ENCODE data around the gene NINJ2. TPM values are rescaled to one million over a fixed set of nuclear protein-coding genes. Genes with fewer than 3 reads are reported as not detected.
A peak's percentile ranks its signal among the peaks of the same experiment; 100 is the strongest.

Gene NINJ2
- total and polyA plus RNA-seq, 10 donors, result 6.6 to 18.8 (median 10.2) TPM

DNA sequence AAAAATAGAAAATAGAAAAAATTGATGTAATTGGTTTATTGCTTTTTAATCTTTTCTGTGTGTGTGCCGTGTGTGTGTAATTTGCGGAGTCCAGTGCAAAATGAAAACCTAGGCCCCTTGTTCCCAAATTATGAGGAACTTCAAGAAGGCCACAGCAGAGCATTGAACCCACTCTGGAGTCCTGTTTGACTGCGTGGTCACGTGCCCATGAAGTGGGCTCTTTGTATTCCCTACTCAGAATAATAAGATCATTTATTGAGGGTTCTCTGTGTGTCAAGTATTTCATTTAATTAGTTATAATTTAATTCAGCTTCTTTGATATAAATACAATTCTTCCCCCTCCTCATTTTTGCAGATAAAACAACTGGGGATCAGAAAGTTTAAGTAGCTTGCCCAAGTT, 12.3 kb upstream of the NINJ2 start:
- no peak for TF ChIP-seq POLR2A (IDR thresholded peaks at IDR 0.05)
- no peak for TF ChIP-seq CTCF (IDR thresholded peaks at IDR 0.05 in 8 of 11, conservative IDR thresholded peaks at IDR 0.05 in 3 of 11)
- no peak for TF ChIP-seq POLR2AphosphoS5 (IDR thresholded peaks at IDR 0.05)
- WGBS, 5 donors, result 89 to 98% (median 94%) methylated on average over 4 of the region's 4 CpGs
- intact Hi-C loops (cut with DNase I; ENCODE audit: low total_unique reads), result no loop called here

GRCh38 chr12:674272-674781, 11.1 kb upstream of the NINJ2 start:
- WGBS, 5 donors, result 11 to 15% (median 14%) methylated on average over 4 of the region's 4 CpGs
- Histone ChIP-seq H3K4me3 (peak overlapping the region in 1 of 8 donors; percentile 46), H3K36me3 (no peaks in the 10 kb centered on the region), H3K4me1 (peaks cover 8 to 67% (median 35%) of the 10 kb centered on the region in 6 donors), H3K27me3 (replicated peaks in 1 of 7) (no peaks in the 10 kb centered on the region), H3K9me3 (no peaks in the 10 kb centered on the region), H3K27ac (peak overlapping the region; percentile 23 to 90 (median 84))
- intact Hi-C loops (cut with DNase I; ENCODE audit: low total_unique reads), result no loop called here
- no peak for TF ChIP-seq POLR2A (IDR thresholded peaks at IDR 0.05)
- TF ChIP-seq POLR2AphosphoS5 (IDR thresholded peaks at IDR 0.05), result peak in 1 of 3 donors; percentile 72
- no peak for DNase-seq

More for the DNA sequence above, 12.3 kb upstream of the NINJ2 start:
- H3K36me3 ChIP-seq, result no peaks in the 10 kb centered on the region
- peak overlapping the region in 4 of 8 donors; percentile 84 to 90 (median 86) for H3K27ac ChIP-seq
- H3K4me3 ChIP-seq, result no peak overlapping the region
- DNase-seq, result no peak
- H3K27me3 ChIP-seq (replicated peaks in 1 of 7), result no peaks in the 10 kb centered on the region
- H3K9me3 ChIP-seq, result no peaks in the 10 kb centered on the region
- H3K4me1 ChIP-seq, result peaks cover 8 to 62% (median 35%) of the 10 kb centered on the region in 6 donors

DNA sequence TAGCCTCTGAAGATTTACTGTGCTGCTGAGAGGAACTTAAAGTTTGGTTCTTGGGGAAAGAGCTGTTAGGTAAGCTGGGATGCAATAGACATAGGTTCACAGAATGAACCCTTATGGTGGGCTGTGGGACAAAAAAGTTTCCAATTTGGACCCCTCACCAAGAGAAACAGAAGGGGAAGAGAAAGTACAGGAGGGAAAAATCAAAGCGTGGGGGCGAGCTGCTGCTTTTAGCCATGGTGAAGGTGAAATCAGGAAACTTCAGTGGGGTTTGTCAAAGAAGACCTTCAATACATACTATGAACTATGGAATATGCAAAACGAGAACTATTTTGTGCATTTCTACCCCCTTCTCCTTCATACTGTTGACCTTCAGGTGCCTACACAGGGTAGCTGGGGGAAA, 10.6 kb upstream of the NINJ2 start:
- intact Hi-C loops (cut with DNase I; ENCODE audit: low total_unique reads), result no loop called here
- H3K27me3 ChIP-seq (replicated peaks in 1 of 7), result no peaks in the 10 kb centered on the region
- H3K4me1 ChIP-seq, result peaks cover 8 to 70% (median 36%) of the 10 kb centered on the region in 6 donors
- no peak for DNase-seq
- peak overlapping the region in 1 of 8 donors; percentile 46 for H3K4me3 ChIP-seq
- TF ChIP-seq CTCF (IDR thresholded peaks at IDR 0.05 in 8 of 11, conservative IDR thresholded peaks at IDR 0.05 in 3 of 11), result no peak
- no peak for TF ChIP-seq POLR2A (IDR thresholded peaks at IDR 0.05)
- no peak for TF ChIP-seq POLR2AphosphoS5 (IDR thresholded peaks at IDR 0.05)
- 39 to 54% (median 43%) methylated on average over 3 of the region's 3 CpGs for WGBS, 5 donors
- no peaks in the 10 kb centered on the region for H3K9me3 ChIP-seq
- H3K36me3 ChIP-seq, result no peaks in the 10 kb centered on the region
- H3K27ac ChIP-seq, result peak overlapping the region; percentile 23 to 90 (median 84)

GRCh38 chr12:669576-669945, 6.3 kb upstream of the NINJ2 start:
- no peak for TF ChIP-seq POLR2AphosphoS5 (IDR thresholded peaks at IDR 0.05)
- TF ChIP-seq POLR2A (IDR thresholded peaks at IDR 0.05), result no peak
- no peak for TF ChIP-seq CTCF (IDR thresholded peaks at IDR 0.05 in 8 of 11, conservative IDR thresholded peaks at IDR 0.05 in 3 of 11)
- Histone ChIP-seq H3K27ac (peak overlapping the region in 3 of 8 donors; percentile 7 to 45 (median 38)), H3K9me3 (no peaks in the 10 kb centered on the region), H3K4me1 (peaks cover 8 to 88% (median 45%) of the 10 kb centered on the region in 6 donors), H3K4me3 (no peak overlapping the region), H3K27me3 (replicated peaks in 1 of 7) (no peaks in the 10 kb centered on the region), H3K36me3 (no peaks in the 10 kb centered on the region)
- 86 to 93% (median 89%) methylated on average over 8 of the region's 8 CpGs for WGBS, 5 donors
- DNase-seq, result no peak
- intact Hi-C loops (cut with DNase I; ENCODE audit: low total_unique reads), result no loop called here
